ENCODE results near the gene UNC45A. TPM values are rescaled to one million over a fixed set of nuclear protein-coding genes. Genes with fewer than 3 reads are reported as not detected.

UNC45A gene
- total and polyA plus RNA-seq, 2 of the 13 experiments (the other 11 are each of a cell fraction or from before 2014, with no cell fraction given) = 33.8 to 39.7 TPM

GRCh38 chr15:90991587-90992285, 56.7 kb downstream of the UNC45A start:
- intact Hi-C loops (cut with micrococcal nuclease; ENCODE audit: unreplicated experiment) (loop anchor here (10.0 kb wide), 1 partner anchor 57 kb away; the partner anchor contains the start of genes HDDC3 and UNC45A), in situ Hi-C loops (cut with HindIII; ENCODE audit: extremely low pct_ligation_motif_present, low pct_unique_long_range_greater_than_20kb) (no loop called here)
- Histone ChIP-seq H3K4me2 (ENCODE audit: low read depth, low read length) (peak overlapping the region; percentile 61), H3K4me3 (replicated peaks in 1 of 3; ENCODE audit: insufficient read depth in 1 of 3, low read depth in 2 of 3, low read length in 3 of 3) (peak overlapping the region in 1 of 3 experiments; percentile 40; a peak in 1 of 6 replicates), H3K36me3 (replicated peaks in 1 of 2; ENCODE audit: control insufficient read depth in 1 of 2, insufficient read depth in 2 of 2, low read length in 2 of 2) (no peaks in the 10 kb centered on the region), H2AFZ (ENCODE audit: low read length) (peak overlapping the region; percentile 63), H3K4me1 (ENCODE audit: insufficient read depth, low read length) (peaks cover 44% of the 10 kb centered on the region), H3K9me3 (ENCODE audit: low read length) (no peaks in the 10 kb centered on the region), H3K9ac (ENCODE audit: insufficient read depth, low read depth, low read length) (no peak overlapping the region; the same call in 1 of the 2 replicates), H3K27ac (ENCODE audit: extremely low read length, insufficient read depth, low read length) (peak overlapping the region; percentile 28), H4K20me1 (ENCODE audit: insufficient read depth, low read length) (peaks cover 7% of the 10 kb centered on the region), H3K79me2 (ENCODE audit: insufficient read depth, low read length) (peaks cover 82% of the 10 kb centered on the region), H3K27me3 (ENCODE audit: control insufficient read depth in 1 of 2, insufficient read depth in 2 of 2, low read length in 2 of 2) (no peaks in the 10 kb centered on the region)
- no peak for ATAC-seq
- no TSS peak for BruUV-seq (replicated peaks)
- FAIRE-seq = no peak
- POLR2A ChIA-PET = no interaction called here
- no peak for DNase-seq (ENCODE audit: low spot score)
- WGBS (ENCODE audit: low lambda C conversion rate) = 74% methylated on average over 6 of the region's 6 CpGs
- CTCF ChIA-PET (ENCODE audit: low intra/inter-chr PET ratio, low total read pairs) = no interaction called here
- TF ChIP-seq ZNF768 (CRISPR knock-in tag; IDR thresholded peaks at IDR 0.05) (no peak), ZNF34 (CRISPR knock-in tag; IDR thresholded peaks at IDR 0.05; ENCODE audit: borderline replicate concordance) (no peak), HNF4G (IDR thresholded peaks at IDR 0.05; ENCODE audit: borderline replicate concordance, low read depth, low read length) (no peak), HNF4G (CRISPR knock-in tag; IDR thresholded peaks at IDR 0.05; ENCODE audit: borderline replicate concordance, low read depth) (no peak), U2AF1 (optimal IDR thresholded peaks at IDR 0.05; ENCODE audit: low read depth, low read length) (no peak), TBL1XR1 (IDR thresholded peaks at IDR 0.05; ENCODE audit: borderline replicate concordance, low read length, partially characterized antibody) (no peak), ZNF773 (CRISPR knock-in tag; IDR thresholded peaks at IDR 0.05; ENCODE audit: borderline replicate concordance) (no peak), ZNF891 (CRISPR knock-in tag; IDR thresholded peaks at IDR 0.05) (no peak), ZNF777 (CRISPR knock-in tag; IDR thresholded peaks at IDR 0.05) (no peak), SIN3B (IDR thresholded peaks at IDR 0.05; ENCODE audit: low read length) (no peak), NR0B2 (CRISPR knock-in tag; IDR thresholded peaks at IDR 0.05) (no peak), PAX8 (CRISPR knock-in tag; IDR thresholded peaks at IDR 0.05; ENCODE audit: borderline replicate concordance) (no peak), STAG1 (CRISPR knock-in tag; IDR thresholded peaks at IDR 0.05) (no peak), ZSCAN9 (CRISPR knock-in tag; IDR thresholded peaks at IDR 0.05; ENCODE audit: borderline replicate concordance) (no peak)
- TF ChIP-seq, protein P1, sequence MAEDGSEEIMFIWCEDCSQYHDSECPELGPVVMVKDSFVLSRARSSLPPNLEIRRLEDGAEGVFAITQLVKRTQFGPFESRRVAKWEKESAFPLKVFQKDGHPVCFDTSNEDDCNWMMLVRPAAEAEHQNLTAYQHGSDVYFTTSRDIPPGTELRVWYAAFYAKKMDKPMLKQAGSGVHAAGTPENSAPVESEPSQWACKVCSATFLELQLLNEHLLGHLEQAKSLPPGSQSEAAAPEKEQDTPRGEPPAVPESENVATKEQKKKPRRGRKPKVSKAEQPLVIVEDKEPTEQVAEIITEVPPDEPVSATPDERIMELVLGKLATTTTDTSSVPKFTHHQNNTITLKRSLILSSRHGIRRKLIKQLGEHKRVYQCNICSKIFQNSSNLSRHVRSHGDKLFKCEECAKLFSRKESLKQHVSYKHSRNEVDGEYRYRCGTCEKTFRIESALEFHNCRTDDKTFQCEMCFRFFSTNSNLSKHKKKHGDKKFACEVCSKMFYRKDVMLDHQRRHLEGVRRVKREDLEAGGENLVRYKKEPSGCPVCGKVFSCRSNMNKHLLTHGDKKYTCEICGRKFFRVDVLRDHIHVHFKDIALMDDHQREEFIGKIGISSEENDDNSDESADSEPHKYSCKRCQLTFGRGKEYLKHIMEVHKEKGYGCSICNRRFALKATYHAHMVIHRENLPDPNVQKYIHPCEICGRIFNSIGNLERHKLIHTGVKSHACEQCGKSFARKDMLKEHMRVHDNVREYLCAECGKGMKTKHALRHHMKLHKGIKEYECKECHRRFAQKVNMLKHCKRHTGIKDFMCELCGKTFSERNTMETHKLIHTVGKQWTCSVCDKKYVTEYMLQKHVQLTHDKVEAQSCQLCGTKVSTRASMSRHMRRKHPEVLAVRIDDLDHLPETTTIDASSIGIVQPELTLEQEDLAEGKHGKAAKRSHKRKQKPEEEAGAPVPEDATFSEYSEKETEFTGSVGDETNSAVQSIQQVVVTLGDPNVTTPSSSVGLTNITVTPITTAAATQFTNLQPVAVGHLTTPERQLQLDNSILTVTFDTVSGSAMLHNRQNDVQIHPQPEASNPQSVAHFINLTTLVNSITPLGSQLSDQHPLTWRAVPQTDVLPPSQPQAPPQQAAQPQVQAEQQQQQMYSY (CRISPR knock-in tag; IDR thresholded peaks at IDR 0.05) = no peak
- TF ChIP-seq, protein P2, sequence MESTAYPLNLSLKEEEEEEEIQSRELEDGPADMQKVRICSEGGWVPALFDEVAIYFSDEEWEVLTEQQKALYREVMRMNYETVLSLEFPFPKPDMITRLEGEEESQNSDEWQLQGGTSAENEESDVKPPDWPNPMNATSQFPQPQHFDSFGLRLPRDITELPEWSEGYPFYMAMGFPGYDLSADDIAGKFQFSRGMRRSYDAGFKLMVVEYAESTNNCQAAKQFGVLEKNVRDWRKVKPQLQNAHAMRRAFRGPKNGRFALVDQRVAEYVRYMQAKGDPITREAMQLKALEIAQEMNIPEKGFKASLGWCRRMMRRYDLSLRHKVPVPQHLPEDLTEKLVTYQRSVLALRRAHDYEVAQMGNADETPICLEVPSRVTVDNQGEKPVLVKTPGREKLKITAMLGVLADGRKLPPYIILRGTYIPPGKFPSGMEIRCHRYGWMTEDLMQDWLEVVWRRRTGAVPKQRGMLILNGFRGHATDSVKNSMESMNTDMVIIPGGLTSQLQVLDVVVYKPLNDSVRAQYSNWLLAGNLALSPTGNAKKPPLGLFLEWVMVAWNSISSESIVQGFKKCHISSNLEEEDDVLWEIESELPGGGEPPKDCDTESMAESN (CRISPR knock-in tag; conservative IDR thresholded peaks at IDR 0.05) = no peak
- TF ChIP-seq, protein P3, sequence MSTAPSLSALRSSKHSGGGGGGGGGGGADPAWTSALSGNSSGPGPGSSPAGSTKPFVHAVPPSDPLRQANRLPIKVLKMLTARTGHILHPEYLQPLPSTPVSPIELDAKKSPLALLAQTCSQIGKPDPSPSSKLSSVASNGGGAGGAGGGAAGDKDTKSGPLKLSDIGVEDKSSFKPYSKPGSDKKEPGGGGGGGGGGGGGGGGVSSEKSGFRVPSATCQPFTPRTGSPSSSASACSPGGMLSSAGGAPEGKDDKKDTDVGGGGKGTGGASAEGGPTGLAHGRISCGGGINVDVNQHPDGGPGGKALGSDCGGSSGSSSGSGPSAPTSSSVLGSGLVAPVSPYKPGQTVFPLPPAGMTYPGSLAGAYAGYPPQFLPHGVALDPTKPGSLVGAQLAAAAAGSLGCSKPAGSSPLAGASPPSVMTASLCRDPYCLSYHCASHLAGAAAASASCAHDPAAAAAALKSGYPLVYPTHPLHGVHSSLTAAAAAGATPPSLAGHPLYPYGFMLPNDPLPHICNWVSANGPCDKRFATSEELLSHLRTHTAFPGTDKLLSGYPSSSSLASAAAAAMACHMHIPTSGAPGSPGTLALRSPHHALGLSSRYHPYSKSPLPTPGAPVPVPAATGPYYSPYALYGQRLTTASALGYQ (CRISPR knock-in tag; IDR thresholded peaks at IDR 0.05) = no peak

All from HepG2 (cell line).